GM13976 (cell line): ENCODE data around the gene PLEKHA7.

Source experiments
- DNase-seq: peaks from one replicate; pipeline ENCODE4 v3.0.0; 2012; ENCODE audit warnings: low spot score
- in situ Hi-C: fragments of 300-500 bp; cut with MboI; formaldehyde crosslinking; loops from one replicate; pipeline ENCODE4 v1.12.0; 2022; ENCODE audit warnings: low sequenced_read_pairs, mixed read lengths, inconsistent platforms; ENCODE audit not compliant: unreplicated experiment
- TF ChIP-seq, protein P1 (sequence below): IDR thresholded peaks from 2 replicates; pipeline ENCODE4 v1.5.1; 2012; ENCODE audit warnings: borderline replicate concordance, mild to moderate bottlenecking; ENCODE audit not compliant: insufficient read depth; ENCODE audit errors: extremely low read depth, missing control alignments, control extremely low read depth

The PLEKHA7 gene

GRCh38 chr11:16986434-16987204 lies 27.6 kb downstream of the PLEKHA7 start:
- in situ Hi-C loops: no loop called here
- DNase-seq: peak; percentile 82
- TF ChIP-seq, protein P1, sequence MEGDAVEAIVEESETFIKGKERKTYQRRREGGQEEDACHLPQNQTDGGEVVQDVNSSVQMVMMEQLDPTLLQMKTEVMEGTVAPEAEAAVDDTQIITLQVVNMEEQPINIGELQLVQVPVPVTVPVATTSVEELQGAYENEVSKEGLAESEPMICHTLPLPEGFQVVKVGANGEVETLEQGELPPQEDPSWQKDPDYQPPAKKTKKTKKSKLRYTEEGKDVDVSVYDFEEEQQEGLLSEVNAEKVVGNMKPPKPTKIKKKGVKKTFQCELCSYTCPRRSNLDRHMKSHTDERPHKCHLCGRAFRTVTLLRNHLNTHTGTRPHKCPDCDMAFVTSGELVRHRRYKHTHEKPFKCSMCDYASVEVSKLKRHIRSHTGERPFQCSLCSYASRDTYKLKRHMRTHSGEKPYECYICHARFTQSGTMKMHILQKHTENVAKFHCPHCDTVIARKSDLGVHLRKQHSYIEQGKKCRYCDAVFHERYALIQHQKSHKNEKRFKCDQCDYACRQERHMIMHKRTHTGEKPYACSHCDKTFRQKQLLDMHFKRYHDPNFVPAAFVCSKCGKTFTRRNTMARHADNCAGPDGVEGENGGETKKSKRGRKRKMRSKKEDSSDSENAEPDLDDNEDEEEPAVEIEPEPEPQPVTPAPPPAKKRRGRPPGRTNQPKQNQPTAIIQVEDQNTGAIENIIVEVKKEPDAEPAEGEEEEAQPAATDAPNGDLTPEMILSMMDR: no peak

- DNase-seq: no peak
- in situ Hi-C loops: no loop called here
Measured at GRCh38 chr11:16985297-16985696, 28.9 kb downstream of the PLEKHA7 start.

GRCh38 chr11:16984229-16984628 lies 30.0 kb downstream of the PLEKHA7 start:
- in situ Hi-C loops: no loop called here
- TF ChIP-seq, protein P1: no peak
- no peak for DNase-seq

More at GRCh38 chr11:16985297-16985696, 28.9 kb downstream of the PLEKHA7 start:
- TF ChIP-seq, protein P1: no peak

- no peak for DNase-seq
- TF ChIP-seq, protein P1: no peak
- in situ Hi-C loops: no loop called here
Measured at GRCh38 chr11:16982809-16983208, 31.4 kb downstream of the PLEKHA7 start.

GRCh38 chr11:16982256-16982671 lies 31.9 kb downstream of the PLEKHA7 start:
- TF ChIP-seq, protein P1: no peak
- in situ Hi-C loops: no loop called here
- no peak for DNase-seq

GRCh38 chr11:16981651-16982194 lies 32.5 kb downstream of the PLEKHA7 start:
- no peak for DNase-seq
- TF ChIP-seq, protein P1: no peak
- in situ Hi-C loops: no loop called here
